Suprapubic skin (tissue), 4 donors: ENCODE measurements around the gene HSPG2. TPM values are rescaled to one million over a fixed set of nuclear protein-coding genes. Genes with fewer than 3 reads are reported as not detected.
"Not testable (repeated sequence)": the region's sequence is repeated elsewhere in the genome, so short reads cannot be mapped to it uniquely, and the experiment has no call there.

Experiments
- DNase-seq, 2 donors: peaks; one replicate each; pipeline ENCODE4 v3.0.0-alpha.2; 2019; ENCODE audit warnings: low spot score in 2 of 2
- H3K27ac ChIP-seq: fragments of 200-600 bp; sonication (generic); one replicate; pipeline ENCODE4 v1.5.1; 2019
- H3K27me3 ChIP-seq: fragments of 200-600 bp; sonication (generic); one replicate; pipeline ENCODE4 v1.5.1; 2019
- H3K36me3 ChIP-seq: fragments of 200-600 bp; sonication (generic); one replicate; pipeline ENCODE4 v1.5.1; 2019
- H3K4me1 ChIP-seq: fragments of 200-600 bp; sonication (generic); one replicate; pipeline ENCODE4 v1.5.1; 2019
- H3K4me3 ChIP-seq: fragments of 200-600 bp; sonication (generic); one replicate; pipeline ENCODE4 v1.5.1; 2019; ENCODE audit warnings: mild to moderate bottlenecking
- H3K9me3 ChIP-seq: fragments of 200-600 bp; sonication (generic); one replicate; pipeline ENCODE4 v1.5.1; 2019
- EP300 ChIP-seq: sonication (generic); formaldehyde crosslinking; IDR thresholded peaks from one replicate; pipeline ENCODE4 v1.6.1; 2017; ENCODE audit warnings: antibody characterized with exemption
- POLR2A ChIP-seq, 2 donors: fragments of 450-650 bp; IDR thresholded peaks; one replicate each; pipeline ENCODE4 v1.6.1; 2017; ENCODE audit warnings: antibody characterized with exemption in 2 of 2, mild to moderate bottlenecking in 2 of 2, moderate library complexity in 2 of 2
- POLR2AphosphoS5 ChIP-seq, 3 donors: sonication (generic); formaldehyde crosslinking; IDR thresholded peaks; one replicate each; pipeline ENCODE4 v1.6.1; 2017; ENCODE audit warnings: antibody characterized with exemption in 3 of 3
- WGBS: methylation state at CpG from one replicate; pipeline ENCODE4 v1.1.5; 2018; 5-methylcytosine and 5-hydroxymethylcytosine counted together
- total RNA-seq, 4 donors: library from RNA; depleted of rRNA; stranded (reverse); fragments of >200 nt; gene quantifications; one replicate each; pipeline ENCODE4 v1.1.0, GENCODE V29; 2016
- TF ChIP-seq, protein P1 (sequence below), 2 donors: fragments of 200-600 bp in 1 of 2; fragments of 450-650 bp in 1 of 2; sonication (generic) in 1 of 2; IDR thresholded peaks; one replicate each; pipeline ENCODE4 v1.5.1; 2016 to 2019; ENCODE audit warnings: antibody characterized with exemption in 2 of 2, mild to moderate bottlenecking in 1 of 2, moderate library complexity in 1 of 2

Gene HSPG2
- total RNA-seq, 4 donors from 2014 or later = 97.5 to 164 (median 131) TPM

- Histone ChIP-seq H3K4me3 (no peak overlapping the region), H3K4me1 (peaks cover 100% of the 10 kb centered on the region), H3K27me3 (no peaks in the 10 kb centered on the region), H3K9me3 (no peaks in the 10 kb centered on the region), H3K27ac (peak overlapping the region; percentile 88), H3K36me3 (no peaks in the 10 kb centered on the region)
- DNase-seq = no peak
- no peak for TF ChIP-seq POLR2A (IDR thresholded peaks at IDR 0.05)
- no peak for TF ChIP-seq POLR2AphosphoS5 (IDR thresholded peaks at IDR 0.05)
- TF ChIP-seq, protein P1, sequence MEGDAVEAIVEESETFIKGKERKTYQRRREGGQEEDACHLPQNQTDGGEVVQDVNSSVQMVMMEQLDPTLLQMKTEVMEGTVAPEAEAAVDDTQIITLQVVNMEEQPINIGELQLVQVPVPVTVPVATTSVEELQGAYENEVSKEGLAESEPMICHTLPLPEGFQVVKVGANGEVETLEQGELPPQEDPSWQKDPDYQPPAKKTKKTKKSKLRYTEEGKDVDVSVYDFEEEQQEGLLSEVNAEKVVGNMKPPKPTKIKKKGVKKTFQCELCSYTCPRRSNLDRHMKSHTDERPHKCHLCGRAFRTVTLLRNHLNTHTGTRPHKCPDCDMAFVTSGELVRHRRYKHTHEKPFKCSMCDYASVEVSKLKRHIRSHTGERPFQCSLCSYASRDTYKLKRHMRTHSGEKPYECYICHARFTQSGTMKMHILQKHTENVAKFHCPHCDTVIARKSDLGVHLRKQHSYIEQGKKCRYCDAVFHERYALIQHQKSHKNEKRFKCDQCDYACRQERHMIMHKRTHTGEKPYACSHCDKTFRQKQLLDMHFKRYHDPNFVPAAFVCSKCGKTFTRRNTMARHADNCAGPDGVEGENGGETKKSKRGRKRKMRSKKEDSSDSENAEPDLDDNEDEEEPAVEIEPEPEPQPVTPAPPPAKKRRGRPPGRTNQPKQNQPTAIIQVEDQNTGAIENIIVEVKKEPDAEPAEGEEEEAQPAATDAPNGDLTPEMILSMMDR (IDR thresholded peaks at IDR 0.05) = no peak
- TF ChIP-seq EP300 = no peak
- 13% methylated on average over 1 of the region's 1 CpG for WGBS
Observed at GRCh38 chr1:21909286-21909759, 27.8 kb downstream of the HSPG2 start.

DNA sequence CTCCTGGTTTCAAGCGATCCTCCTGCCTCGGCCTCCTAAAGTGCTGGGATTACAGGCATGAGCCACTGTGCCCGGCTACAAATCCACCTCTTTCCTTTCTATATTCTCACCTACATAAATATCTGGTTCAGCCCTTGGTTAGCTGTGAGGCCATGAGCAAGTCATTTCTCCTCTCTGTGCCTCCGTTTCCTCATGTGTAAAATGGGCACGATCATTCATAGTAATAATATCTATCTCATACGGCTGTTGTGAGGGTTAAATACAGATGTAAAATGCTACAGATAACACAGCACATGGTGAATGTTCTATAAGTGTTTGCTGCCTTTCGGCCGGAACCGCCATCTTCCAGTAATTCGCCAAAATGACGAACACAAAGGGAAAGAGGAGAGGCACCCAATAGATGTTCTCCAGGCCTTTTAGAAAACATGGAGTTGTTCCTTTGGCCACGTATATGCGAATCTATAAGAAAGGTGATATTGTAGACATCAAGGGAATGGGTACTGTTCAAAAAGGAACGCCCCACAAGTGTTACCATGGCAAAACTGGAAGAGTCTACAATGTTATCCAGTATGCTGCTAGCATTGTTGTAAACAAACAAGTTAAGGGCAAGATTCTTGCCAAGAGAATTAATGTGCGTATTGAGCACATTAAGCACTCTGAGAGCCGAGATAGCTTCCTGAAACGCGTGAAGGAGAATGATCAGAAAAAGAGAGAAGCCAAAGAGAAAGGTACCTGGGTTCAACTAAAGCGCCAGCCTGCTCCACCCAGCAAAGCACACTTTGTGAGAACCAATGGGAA lies 29.2 kb downstream of the HSPG2 start:
- H3K27me3 ChIP-seq, H3K4me3 ChIP-seq, H3K9me3 ChIP-seq, DNase-seq, H3K36me3 ChIP-seq: not testable (repeated sequence)
- H3K4me1 ChIP-seq = peaks cover 100% of the 10 kb centered on the region
- peak overlapping the region; percentile 88 for H3K27ac ChIP-seq
- WGBS = 66% methylated on average over 19 of the region's 19 CpGs

DNA sequence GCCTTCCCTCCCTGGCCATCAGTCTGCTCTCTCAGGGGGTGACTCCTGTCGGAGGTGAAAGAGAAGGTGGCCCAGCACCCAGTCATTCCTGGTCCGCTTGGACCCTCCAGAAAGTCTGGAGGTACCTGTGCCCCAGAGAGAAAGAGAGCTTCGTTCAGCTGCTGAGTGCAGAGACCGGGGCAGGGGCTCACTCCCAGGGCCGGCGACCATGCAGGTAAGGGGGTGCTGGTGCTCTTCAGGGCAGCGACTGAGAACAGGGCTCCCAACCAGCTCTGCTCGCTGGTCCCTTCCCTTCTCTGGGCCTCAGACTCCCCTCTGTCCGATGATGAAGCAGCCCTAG lies 30.1 kb downstream of the HSPG2 start:
- WGBS = 89% methylated on average over 8 of the region's 9 CpGs
- H3K4me1 ChIP-seq = peaks cover 100% of the 10 kb centered on the region

DNA sequence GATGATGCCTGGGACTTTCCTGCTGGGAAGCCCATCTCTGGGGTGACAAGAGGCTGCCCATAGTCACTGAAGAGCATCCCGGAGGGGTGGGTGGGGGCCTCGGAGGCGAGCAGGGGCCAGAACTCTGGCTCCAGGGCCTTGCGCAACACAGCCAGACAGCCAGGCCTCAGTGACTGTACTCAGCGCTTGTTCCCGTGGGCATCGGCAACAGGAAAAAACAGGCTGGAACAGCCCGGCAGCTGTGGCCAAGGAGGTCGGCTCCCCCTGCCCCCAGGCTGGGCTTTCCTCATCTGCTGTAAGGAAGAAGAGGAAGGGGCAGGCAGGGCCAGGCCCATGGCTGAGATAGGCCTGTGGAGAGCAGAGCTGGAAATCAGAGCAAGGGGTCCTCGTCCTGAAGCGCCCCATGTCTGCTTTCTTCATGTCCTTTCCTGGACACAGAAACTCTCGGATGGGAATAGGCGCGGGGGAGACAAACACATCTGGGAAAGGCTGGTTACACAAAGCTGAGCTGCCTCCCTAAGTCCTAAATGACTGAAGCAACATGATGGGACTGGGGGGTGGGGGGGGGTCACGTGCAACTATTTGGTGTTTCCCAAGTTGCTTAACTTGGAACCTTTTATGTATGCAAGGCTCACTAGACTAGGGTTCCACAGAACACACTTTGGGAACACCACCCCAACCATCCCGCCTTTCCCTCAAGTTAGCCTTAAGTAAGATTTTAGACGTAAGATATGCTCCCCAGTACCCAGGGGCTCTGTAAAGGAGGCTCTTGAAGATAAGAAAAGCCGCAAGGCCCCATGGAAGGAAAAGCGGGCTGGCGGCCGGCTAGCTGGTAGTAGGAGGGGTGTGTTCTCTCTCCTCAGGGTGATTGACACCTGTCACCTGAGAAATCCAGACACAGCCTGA lies 30.7 kb downstream of the HSPG2 start:
- peaks cover 100% of the 10 kb centered on the region for H3K4me1 ChIP-seq

More for the DNA sequence above, 30.1 kb downstream of the HSPG2 start:
- Histone ChIP-seq H3K4me3 (no peak overlapping the region), H3K27ac (peak overlapping the region; percentile 88), H3K36me3 (no peaks in the 10 kb centered on the region), H3K27me3 (no peaks in the 10 kb centered on the region), H3K9me3 (no peaks in the 10 kb centered on the region)
- no peak for DNase-seq
- TF ChIP-seq POLR2A (IDR thresholded peaks at IDR 0.05) (no peak), POLR2AphosphoS5 (IDR thresholded peaks at IDR 0.05) (no peak), EP300 (no peak)
- TF ChIP-seq, protein P1 (IDR thresholded peaks at IDR 0.05) = no peak

GRCh38 chr1:21904704-21905520 lies 32.2 kb downstream of the HSPG2 start:
- DNase-seq = peak in 1 of 2 donors; percentile 86
- 56% methylated on average over 18 of the region's 22 CpGs for WGBS

More for the DNA sequence above, 30.7 kb downstream of the HSPG2 start:
- Histone ChIP-seq H3K27ac (peak overlapping the region; percentile 88), H3K9me3 (no peaks in the 10 kb centered on the region), H3K36me3 (no peaks in the 10 kb centered on the region), H3K4me3 (no peak overlapping the region), H3K27me3 (no peaks in the 10 kb centered on the region)
- peak in 1 of 3 donors; percentile 66 for TF ChIP-seq POLR2AphosphoS5 (IDR thresholded peaks at IDR 0.05)
- TF ChIP-seq, protein P1 (IDR thresholded peaks at IDR 0.05) = no peak
- TF ChIP-seq EP300 = no peak
- 76% methylated on average over 13 of the region's 21 CpGs for WGBS
- peak; percentile 92 to 94 for DNase-seq

More at GRCh38 chr1:21904704-21905520, 32.2 kb downstream of the HSPG2 start:
- Histone ChIP-seq H3K4me3 (no peak overlapping the region), H3K27ac (peak overlapping the region; percentile 88), H3K9me3 (no peaks in the 10 kb centered on the region), H3K27me3 (no peaks in the 10 kb centered on the region), H3K36me3 (no peaks in the 10 kb centered on the region), H3K4me1 (peaks cover 100% of the 10 kb centered on the region)
- peak in 2 of 3 donors; percentile 5 to 61 for TF ChIP-seq POLR2AphosphoS5 (IDR thresholded peaks at IDR 0.05)
- TF ChIP-seq, protein P1 (IDR thresholded peaks at IDR 0.05) = no peak
